PC-9 (cell line): Measurements from ENCODE around the gene XKR7. TPM values are rescaled to one million over a fixed set of nuclear protein-coding genes. Genes with fewer than 3 reads are reported as not detected.

Experiments used
- BruUV-seq: library from RNA; stranded (reverse); fragments of 400-500 nt; replicated peaks from 2 replicates; lab custom pipeline; 2021; lab: Mats Ljungman, UMichigan
- CTCF ChIA-PET: fragments of 300-600 bp; sonication (Branson Sonifier 250); formaldehyde crosslinking; loops from one replicate; lab custom pipeline; 2022; ENCODE audit warnings: antibody characterized with exemption; lab: Charles Lee
- POLR2A ChIA-PET: fragments of 300-600 bp; sonication (Branson Sonifier 250); formaldehyde crosslinking; loops from one replicate; lab custom pipeline; 2022; ENCODE audit warnings: antibody characterized with exemption; ENCODE audit not compliant: unreplicated experiment; lab: Charles Lee
- DNase-seq, 2 experiments: peaks; one replicate each; pipeline versions ENCODE4 v3.0.0 to v3.0.0-alpha.2; 2015 to 2022; ENCODE audit warnings: mixed read lengths in 1 of 2
- H2AFZ ChIP-seq: fragments of 200-600 bp; sonication (generic); 2 replicates; pipeline ENCODE4 v1.8.1; 2017; ENCODE audit warnings: antibody characterized with exemption
- H3F3A ChIP-seq: fragments of 200-600 bp; sonication (generic); 2 replicates; pipeline ENCODE4 v1.8.1; 2017; ENCODE audit warnings: antibody characterized with exemption, mild to moderate bottlenecking, low read depth; ENCODE audit not compliant: insufficient read depth
- H3K27ac ChIP-seq: fragments of 200-600 bp; sonication (generic); 2 replicates; pipeline ENCODE4 v1.6.1; 2016; ENCODE audit warnings: mixed run types
- H3K27me3 ChIP-seq: fragments of 200-600 bp; sonication (generic); 2 replicates; pipeline ENCODE4 v1.6.1; 2016; ENCODE audit warnings: low read depth, mixed run types; ENCODE audit not compliant: insufficient read depth
- H3K36me3 ChIP-seq: fragments of 200-600 bp; sonication (generic); 2 replicates; pipeline ENCODE4 v1.6.1; 2016; ENCODE audit warnings: low read depth, mixed run types
- H3K4me1 ChIP-seq: fragments of 200-600 bp; sonication (generic); replicated peaks from 2 replicates; pipeline ENCODE4 v1.6.1; 2016; ENCODE audit warnings: mixed run types; ENCODE audit not compliant: insufficient read depth
- H3K4me2 ChIP-seq: fragments of 200-600 bp; sonication (generic); 2 replicates; pipeline ENCODE4 v1.6.1; 2017; ENCODE audit warnings: mixed run types
- H3K4me3 ChIP-seq: fragments of 200-600 bp; sonication (generic); 2 replicates; pipeline ENCODE4 v1.6.1; 2016; ENCODE audit warnings: mixed run types
- H3K79me2 ChIP-seq: fragments of 200-600 bp; sonication (generic); 2 replicates; pipeline ENCODE4 v1.6.1; 2017; ENCODE audit warnings: low read depth, mixed run types
- H3K9me2 ChIP-seq: fragments of 200-600 bp; sonication (generic); 2 replicates; pipeline ENCODE4 v1.8.1; 2017; ENCODE audit warnings: mild to moderate bottlenecking; ENCODE audit not compliant: insufficient read depth
- H3K9me3 ChIP-seq: fragments of 200-600 bp; sonication (generic); 2 replicates; pipeline ENCODE4 v1.8.1; 2016; ENCODE audit warnings: low read depth; ENCODE audit not compliant: insufficient read depth
- H4K20me1 ChIP-seq: fragments of 200-600 bp; sonication (generic); 2 replicates; pipeline ENCODE4 v1.8.1; 2017; ENCODE audit not compliant: insufficient read depth
- EZH2 ChIP-seq: fragments of 200-600 bp; sonication (generic); IDR thresholded peaks from 2 replicates; pipeline ENCODE4 v1.8.0; 2017; ENCODE audit warnings: antibody characterized with exemption, low read depth
- intact Hi-C: fragments of 100-400 bp; cut with micrococcal nuclease; formaldehyde crosslinking; loops from one replicate; pipeline ENCODE4 v1.10.0; 2022; ENCODE audit not compliant: unreplicated experiment
- total RNA-seq: library from RNA; stranded (reverse); gene quantifications from 2 replicates; pipeline ENCODE4 v1.2.3, GENCODE V29; 2021
- TF ChIP-seq, protein P1 (sequence below): fragments of 200-600 bp; sonication (generic); conservative IDR thresholded peaks from 2 replicates; pipeline ENCODE4 v1.6.1; 2017; ENCODE audit warnings: mixed run types, antibody characterized with exemption, mild to moderate bottlenecking, moderate library complexity

Gene XKR7
- total RNA-seq, 1 experiment from 2014 or later, result not detected

- no TSS peak for BruUV-seq
- H3F3A ChIP-seq, result no peaks in the 10 kb centered on the region
- H3K27me3 ChIP-seq, result peaks cover 85% of the 10 kb centered on the region
- no peaks in the 10 kb centered on the region for H3K9me3 ChIP-seq
- no peaks in the 10 kb centered on the region for H3K4me1 ChIP-seq
- intact Hi-C loops, result no loop called here
- H4K20me1 ChIP-seq, result no peaks in the 10 kb centered on the region
- no peak overlapping the region for H3K27ac ChIP-seq
- no peaks in the 10 kb centered on the region for H3K79me2 ChIP-seq
- no peak overlapping the region for H2AFZ ChIP-seq
- H3K4me2 ChIP-seq, result no peak overlapping the region
- no peak overlapping the region for H3K4me3 ChIP-seq
- no peaks in the 10 kb centered on the region for H3K9me2 ChIP-seq
- TF ChIP-seq, protein P1, sequence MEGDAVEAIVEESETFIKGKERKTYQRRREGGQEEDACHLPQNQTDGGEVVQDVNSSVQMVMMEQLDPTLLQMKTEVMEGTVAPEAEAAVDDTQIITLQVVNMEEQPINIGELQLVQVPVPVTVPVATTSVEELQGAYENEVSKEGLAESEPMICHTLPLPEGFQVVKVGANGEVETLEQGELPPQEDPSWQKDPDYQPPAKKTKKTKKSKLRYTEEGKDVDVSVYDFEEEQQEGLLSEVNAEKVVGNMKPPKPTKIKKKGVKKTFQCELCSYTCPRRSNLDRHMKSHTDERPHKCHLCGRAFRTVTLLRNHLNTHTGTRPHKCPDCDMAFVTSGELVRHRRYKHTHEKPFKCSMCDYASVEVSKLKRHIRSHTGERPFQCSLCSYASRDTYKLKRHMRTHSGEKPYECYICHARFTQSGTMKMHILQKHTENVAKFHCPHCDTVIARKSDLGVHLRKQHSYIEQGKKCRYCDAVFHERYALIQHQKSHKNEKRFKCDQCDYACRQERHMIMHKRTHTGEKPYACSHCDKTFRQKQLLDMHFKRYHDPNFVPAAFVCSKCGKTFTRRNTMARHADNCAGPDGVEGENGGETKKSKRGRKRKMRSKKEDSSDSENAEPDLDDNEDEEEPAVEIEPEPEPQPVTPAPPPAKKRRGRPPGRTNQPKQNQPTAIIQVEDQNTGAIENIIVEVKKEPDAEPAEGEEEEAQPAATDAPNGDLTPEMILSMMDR, result no peak
- no peak for TF ChIP-seq EZH2
- no peaks in the 10 kb centered on the region for H3K36me3 ChIP-seq
- no peak for DNase-seq
- ChIA-PET CTCF (no interaction called here), POLR2A (no interaction called here)
These were observed 5.2 kb upstream of the XKR7 start for GRCh38 chr20:31962761-31963160.

DNA sequence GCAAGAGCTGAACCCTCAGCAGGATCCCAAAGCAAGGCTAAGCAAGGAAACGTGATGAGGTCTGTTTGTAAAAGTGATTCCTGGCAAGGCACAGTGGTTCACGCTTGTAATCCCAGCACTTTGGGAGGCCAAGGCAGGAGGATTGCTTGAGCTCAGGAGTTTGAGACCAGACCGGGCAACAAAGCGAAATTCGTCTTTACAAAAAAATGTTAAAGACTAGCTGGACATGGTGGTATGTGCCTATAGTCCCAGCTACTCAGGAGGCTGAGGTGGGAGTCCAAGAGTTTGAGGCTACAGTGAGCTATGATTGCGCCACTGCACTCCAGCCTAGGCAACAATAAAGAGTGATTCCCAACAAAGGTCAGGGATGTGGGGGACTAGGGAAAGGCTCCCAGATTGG is 4.1 kb upstream of the XKR7 start:
- H3K4me3 ChIP-seq, result no peak overlapping the region
- intact Hi-C loops, result no loop called here
- DNase-seq, result no peak
- peaks cover 73% of the 10 kb centered on the region for H3K27me3 ChIP-seq
- no peaks in the 10 kb centered on the region for H3F3A ChIP-seq
- no peak overlapping the region for H2AFZ ChIP-seq
- H3K4me2 ChIP-seq, result no peak overlapping the region
- H3K9me2 ChIP-seq, result no peaks in the 10 kb centered on the region
- H3K4me1 ChIP-seq, result no peaks in the 10 kb centered on the region
- H4K20me1 ChIP-seq, result no peaks in the 10 kb centered on the region
- no peak for TF ChIP-seq EZH2
- TF ChIP-seq, protein P1, result no peak
- no TSS peak for BruUV-seq
- CTCF ChIA-PET, result no interaction called here
- H3K79me2 ChIP-seq, result no peaks in the 10 kb centered on the region
- no peaks in the 10 kb centered on the region for H3K9me3 ChIP-seq
- no peak overlapping the region for H3K27ac ChIP-seq
- H3K36me3 ChIP-seq, result no peaks in the 10 kb centered on the region
- POLR2A ChIA-PET, result no interaction called here

GRCh38 chr20:31966991-31967655 is 828 bp upstream of the XKR7 start:
- intact Hi-C loops, result no loop called here

More at GRCh38 chr20:31966991-31967655, 828 bp upstream of the XKR7 start:
- no peaks in the 10 kb centered on the region for H3K9me3 ChIP-seq
- no peaks in the 10 kb centered on the region for H3K4me1 ChIP-seq
- no peaks in the 10 kb centered on the region for H3K79me2 ChIP-seq
- no peaks in the 10 kb centered on the region for H4K20me1 ChIP-seq
- ChIA-PET POLR2A (interaction anchor here (0.6 kb wide), 1 partner anchor 68 kb away, joined by 12 read pairs; no protein-coding TSS in a partner anchor), CTCF (interaction anchor here (0.7 to 1.1 kb wide), 2 partner anchors 15 to 47 kb away, joined by 3 to 6 read pairs; partner anchors contain the start of gene PDRG1)
- no peak for DNase-seq
- H3F3A ChIP-seq, result no peaks in the 10 kb centered on the region
- no peak overlapping the region for H2AFZ ChIP-seq
- H3K9me2 ChIP-seq, result no peaks in the 10 kb centered on the region
- H3K4me2 ChIP-seq, result no peak overlapping the region
- no TSS peak for BruUV-seq
- no peaks in the 10 kb centered on the region for H3K36me3 ChIP-seq
- TF ChIP-seq EZH2, result no peak
- TF ChIP-seq, protein P1, result no peak
- no peak overlapping the region for H3K4me3 ChIP-seq
- peaks cover 59% of the 10 kb centered on the region for H3K27me3 ChIP-seq
- no peak overlapping the region for H3K27ac ChIP-seq
